HCT116 (cell line): ENCODE results near the gene PLPP6. TPM values are rescaled to one million over a fixed set of nuclear protein-coding genes. Genes with fewer than 3 reads are reported as not detected.

Experiments
- ATAC-seq: fragments of 200-7000 bp; cut with Tn5 transposase; 2 replicates; pipeline ENCODE4 v1.9.1; 2020; ENCODE audit warnings: mild to moderate bottlenecking, moderate library complexity
- BruUV-seq: library from RNA; stranded (reverse); fragments of 400-500 nt; replicated peaks from 2 replicates; lab custom pipeline; 2021; lab: Mats Ljungman, UMichigan
- CTCF ChIA-PET: fragments of 300-600 bp; sonication (Branson Sonifier 250); formaldehyde crosslinking; loops from one replicate; lab custom pipeline; 2021; ENCODE audit warnings: antibody characterized with exemption; lab: Charles Lee
- POLR2A ChIA-PET: fragments of 300-600, 350-600 bp; sonication (Branson Sonifier 250); formaldehyde crosslinking; loops from one replicate; lab custom pipeline; 2021; ENCODE audit warnings: antibody characterized with exemption; lab: Charles Lee
- RAD21 ChIA-PET, 2 experiments: fragments of 300-600 bp; sonication (Branson Sonifier 250); formaldehyde crosslinking; loops; one replicate each; lab custom pipeline; 2023; ENCODE audit warnings: low total read pairs in 2 of 2; ENCODE audit not compliant: uncharacterized antibody in 2 of 2, unreplicated experiment in 2 of 2, low non-redundant PET in 1 of 2; lab: Charles Lee
- DNase-seq: peaks from one replicate; pipeline ENCODE4 v3.0.0-alpha.2; 2010; ENCODE audit warnings: low read depth, low spot score
- H2AFZ ChIP-seq: fragments of 200-600 bp; shearing (Covaris generic), sonication (generic); 2 replicates; pipeline ENCODE4 v1.6.1; 2017; ENCODE audit warnings: low read depth, mixed run types, mixed read lengths, antibody characterized with exemption, low read length; ENCODE audit not compliant: poor library complexity, severe bottlenecking
- H3K27ac ChIP-seq: 2 replicates; pipeline ENCODE4 v1.5.1; 2012; ENCODE audit warnings: low read depth, low read length
- H3K27me3 ChIP-seq: fragments of 200-600 bp; sonication (generic); 2 replicates; pipeline ENCODE4 v1.6.1; 2016; ENCODE audit warnings: mixed run types, low read length, mixed read lengths; ENCODE audit not compliant: insufficient read depth
- H3K36me3 ChIP-seq, 2 experiments: fragments of 200-500 bp in 1 of 2; fragments of 200-600 bp in 1 of 2; sonication (Bioruptor generic) in 1 of 2; sonication (generic) in 1 of 2; 2 replicates each; pipeline versions ENCODE4 v1.5.1 to v1.6.1; 2014 to 2016; ENCODE audit warnings: low read length in 2 of 2, inconsistent platforms in 1 of 2, mixed read lengths in 1 of 2, mixed run types in 1 of 2; ENCODE audit not compliant: insufficient read depth in 2 of 2, control insufficient read depth in 1 of 2
- H3K4me1 ChIP-seq, 2 experiments: fragments of 200-600 bp in 1 of 2; sonication (generic) in 1 of 2; 2 replicates each; pipeline versions ENCODE4 v1.5.1 to v1.6.1; 2012 to 2017; ENCODE audit warnings: low read length in 2 of 2, inconsistent platforms in 1 of 2, mild to moderate bottlenecking in 1 of 2, mixed read lengths in 1 of 2, mixed run types in 1 of 2, moderate library complexity in 1 of 2; ENCODE audit not compliant: insufficient read depth in 2 of 2, control insufficient read depth in 1 of 2
- H3K4me2 ChIP-seq: fragments of 200-600 bp; sonication (generic); 2 replicates; pipeline ENCODE4 v1.6.1; 2017; ENCODE audit warnings: mixed run types, low read length, mixed read lengths
- H3K4me3 ChIP-seq, 2 experiments: fragments of 200-600 bp in 1 of 2; sonication (generic) in 1 of 2; replicated peaks in 1 of 2; 2 replicates each; pipeline ENCODE4 v1.5.1; 2011 to 2016; ENCODE audit warnings: low read length in 2 of 2, control low read depth in 1 of 2, low read depth in 1 of 2, mild to moderate bottlenecking in 1 of 2, mixed read lengths in 1 of 2, mixed run types in 1 of 2
- H3K79me2 ChIP-seq: fragments of 200-600 bp; sonication (generic); 2 replicates; pipeline ENCODE4 v1.6.1; 2017; ENCODE audit warnings: mild to moderate bottlenecking, mixed run types, low read length, moderate library complexity, mixed read lengths; ENCODE audit not compliant: insufficient read depth
- H3K9ac ChIP-seq: fragments of 200-600 bp; sonication (generic); 2 replicates; pipeline ENCODE4 v1.6.1; 2016; ENCODE audit warnings: low read length, mixed read lengths
- H3K9me2 ChIP-seq: fragments of 200-600 bp; sonication (generic), shearing (Covaris generic); 2 replicates; pipeline ENCODE4 v1.6.1; 2017; ENCODE audit warnings: mixed run types, mild to moderate bottlenecking, moderate library complexity; ENCODE audit not compliant: insufficient read depth
- H3K9me3 ChIP-seq, 2 experiments: fragments of 200-500 bp in 1 of 2; fragments of 200-600 bp in 1 of 2; sonication (Bioruptor generic) in 1 of 2; sonication (generic) in 1 of 2; 2 replicates each; pipeline ENCODE4 v1.6.1; 2014 to 2017; ENCODE audit warnings: low read length in 2 of 2, mixed read lengths in 2 of 2, inconsistent platforms in 1 of 2, low read depth in 1 of 2, mild to moderate bottlenecking in 1 of 2, mixed run types in 1 of 2, moderate library complexity in 1 of 2; ENCODE audit not compliant: control insufficient read depth in 1 of 2, insufficient read depth in 1 of 2
- H4K20me1 ChIP-seq: fragments of 200-600 bp; sonication (generic), shearing (Covaris generic); 2 replicates; pipeline ENCODE4 v1.6.1; 2017; ENCODE audit warnings: mixed run types, mild to moderate bottlenecking, moderate library complexity; ENCODE audit not compliant: insufficient read depth
- CBX3 ChIP-seq: IDR thresholded peaks from 2 replicates; pipeline ENCODE4 v1.6.1; 2012; ENCODE audit warnings: low read depth
- EGR1 ChIP-seq: IDR thresholded peaks from 2 replicates; pipeline ENCODE4 v1.6.1; 2012; ENCODE audit warnings: low read depth
- FOSL1 ChIP-seq: IDR thresholded peaks from 2 replicates; pipeline ENCODE4 v1.6.1; 2012; ENCODE audit warnings: low read depth
- JUND ChIP-seq: IDR thresholded peaks from 2 replicates; pipeline ENCODE4 v1.6.1; 2012
- MAX ChIP-seq: IDR thresholded peaks from 2 replicates; pipeline ENCODE4 v1.6.1; 2012
- POLR2AphosphoS5 ChIP-seq: IDR thresholded peaks from 2 replicates; pipeline ENCODE4 v1.6.1; 2011; ENCODE audit warnings: mild to moderate bottlenecking, low read depth, low read length, moderate library complexity
- RAD21 ChIP-seq: IDR thresholded peaks from 2 replicates; pipeline ENCODE4 v1.6.1; 2012; ENCODE audit warnings: low read depth, mild to moderate bottlenecking
- SRF ChIP-seq: IDR thresholded peaks from 2 replicates; pipeline ENCODE4 v1.6.1; 2012; ENCODE audit warnings: low read depth
- TCF7L2 ChIP-seq: IDR thresholded peaks from 2 replicates; pipeline ENCODE4 v1.7.0; 2011; ENCODE audit warnings: borderline replicate concordance, inconsistent platforms; ENCODE audit not compliant: insufficient read depth, insufficient read length; ENCODE audit errors: extremely low read depth
- ZNF274 ChIP-seq: fragments of 200-500 bp; sonication (Bioruptor generic); IDR thresholded peaks from 2 replicates; pipeline ENCODE4 v1.6.1; 2014; ENCODE audit warnings: mild to moderate bottlenecking, low read depth, low read length, inconsistent platforms
- intact Hi-C: fragments of 100-400 bp; cut with micrococcal nuclease; formaldehyde crosslinking; loops from 2 replicates; pipeline ENCODE4 v1.10.0; 2022
- total RNA-seq: library from RNA; stranded (reverse); gene quantifications from one replicate; pipeline ENCODE4 v1.2.1, GENCODE V29; 2021; ENCODE audit not compliant: unreplicated experiment
- TF ChIP-seq, protein P1 (sequence below): IDR thresholded peaks from 2 replicates; pipeline ENCODE4 v1.6.1; 2012; ENCODE audit warnings: low read depth
- TF ChIP-seq, protein P2 (sequence below): IDR thresholded peaks from 2 replicates; pipeline ENCODE4 v1.6.1; 2011; ENCODE audit warnings: mild to moderate bottlenecking, low read length, moderate library complexity; ENCODE audit not compliant: insufficient replicate concordance; ENCODE audit errors: extremely low read depth

Gene PLPP6
- total RNA-seq, 1 experiment from 2014 or later, result 5.0 TPM

DNA sequence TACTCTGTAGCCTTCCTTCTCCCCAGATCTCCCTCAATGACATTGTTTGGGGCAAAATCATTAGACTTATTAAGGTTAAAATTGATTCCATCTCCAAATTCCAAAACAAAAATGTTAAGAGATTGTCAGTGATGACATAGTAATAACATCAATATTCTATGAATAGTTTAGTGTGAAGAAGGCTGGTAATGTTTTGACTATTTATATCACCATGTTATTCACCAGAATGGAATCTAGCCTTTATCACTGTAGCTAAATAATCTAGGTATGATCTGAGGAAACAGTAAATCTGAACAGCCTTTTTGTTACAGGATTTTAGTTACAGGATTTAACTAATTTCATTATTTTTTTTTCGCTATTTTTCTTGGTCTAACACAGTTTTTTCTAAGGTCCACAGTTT lies 929 bp upstream of the PLPP6 start:
- no peak overlapping the region for H3K27ac ChIP-seq
- H3K79me2 ChIP-seq, result no peaks in the 10 kb centered on the region; the same call in 1 of the 2 replicates
- no peak overlapping the region for H3K9ac ChIP-seq
- peak overlapping the region in 1 of 2 experiments; percentile 77; a peak in 1 of 4 replicates for H3K4me3 ChIP-seq
- CTCF ChIA-PET, result interaction anchor here (1.7 kb wide), 1 partner anchor 940 kb away, joined by 3 read pairs; no protein-coding TSS in a partner anchor
- H3K36me3 ChIP-seq, result no peaks in the 10 kb centered on the region
- BruUV-seq, result no TSS peak
- intact Hi-C loops, result loop anchor here (10.0 kb wide), 2 partner anchors 324 to 934 kb away; partner anchors contain the start of gene JAK2
- peak overlapping the region; percentile 92 for H3K4me2 ChIP-seq
- no peaks in the 10 kb centered on the region for H3K27me3 ChIP-seq
- H3K9me2 ChIP-seq, result no peaks in the 10 kb centered on the region
- H3K4me1 ChIP-seq, result peaks cover 14 to 28% of the 10 kb centered on the region in 2 experiments
- no peak for DNase-seq
- no peak for TF ChIP-seq JUND
- no peak for TF ChIP-seq ZNF274
- no peak for TF ChIP-seq MAX
- H3K9me3 ChIP-seq, result no peaks in the 10 kb centered on the region
- RAD21 ChIA-PET, result no interaction called here
- no peaks in the 10 kb centered on the region for H4K20me1 ChIP-seq
- no peak for ATAC-seq
- POLR2A ChIA-PET, result no interaction called here
- H2AFZ ChIP-seq, result peak overlapping the region; percentile 85

- H4K20me1 ChIP-seq, result no peaks in the 10 kb centered on the region
- H3K9me3 ChIP-seq, result no peaks in the 10 kb centered on the region
- H3K4me2 ChIP-seq, result peak overlapping the region; percentile 92
- TF ChIP-seq POLR2AphosphoS5 (no peak), TCF7L2 (no peak), ZNF274 (no peak), CBX3 (no peak), EGR1 (no peak), SRF (no peak), RAD21 (no peak), FOSL1 (no peak)
- TF ChIP-seq, protein P1, sequence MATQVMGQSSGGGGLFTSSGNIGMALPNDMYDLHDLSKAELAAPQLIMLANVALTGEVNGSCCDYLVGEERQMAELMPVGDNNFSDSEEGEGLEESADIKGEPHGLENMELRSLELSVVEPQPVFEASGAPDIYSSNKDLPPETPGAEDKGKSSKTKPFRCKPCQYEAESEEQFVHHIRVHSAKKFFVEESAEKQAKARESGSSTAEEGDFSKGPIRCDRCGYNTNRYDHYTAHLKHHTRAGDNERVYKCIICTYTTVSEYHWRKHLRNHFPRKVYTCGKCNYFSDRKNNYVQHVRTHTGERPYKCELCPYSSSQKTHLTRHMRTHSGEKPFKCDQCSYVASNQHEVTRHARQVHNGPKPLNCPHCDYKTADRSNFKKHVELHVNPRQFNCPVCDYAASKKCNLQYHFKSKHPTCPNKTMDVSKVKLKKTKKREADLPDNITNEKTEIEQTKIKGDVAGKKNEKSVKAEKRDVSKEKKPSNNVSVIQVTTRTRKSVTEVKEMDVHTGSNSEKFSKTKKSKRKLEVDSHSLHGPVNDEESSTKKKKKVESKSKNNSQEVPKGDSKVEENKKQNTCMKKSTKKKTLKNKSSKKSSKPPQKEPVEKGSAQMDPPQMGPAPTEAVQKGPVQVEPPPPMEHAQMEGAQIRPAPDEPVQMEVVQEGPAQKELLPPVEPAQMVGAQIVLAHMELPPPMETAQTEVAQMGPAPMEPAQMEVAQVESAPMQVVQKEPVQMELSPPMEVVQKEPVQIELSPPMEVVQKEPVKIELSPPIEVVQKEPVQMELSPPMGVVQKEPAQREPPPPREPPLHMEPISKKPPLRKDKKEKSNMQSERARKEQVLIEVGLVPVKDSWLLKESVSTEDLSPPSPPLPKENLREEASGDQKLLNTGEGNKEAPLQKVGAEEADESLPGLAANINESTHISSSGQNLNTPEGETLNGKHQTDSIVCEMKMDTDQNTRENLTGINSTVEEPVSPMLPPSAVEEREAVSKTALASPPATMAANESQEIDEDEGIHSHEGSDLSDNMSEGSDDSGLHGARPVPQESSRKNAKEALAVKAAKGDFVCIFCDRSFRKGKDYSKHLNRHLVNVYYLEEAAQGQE, result no peak
- TF ChIP-seq, protein P2, sequence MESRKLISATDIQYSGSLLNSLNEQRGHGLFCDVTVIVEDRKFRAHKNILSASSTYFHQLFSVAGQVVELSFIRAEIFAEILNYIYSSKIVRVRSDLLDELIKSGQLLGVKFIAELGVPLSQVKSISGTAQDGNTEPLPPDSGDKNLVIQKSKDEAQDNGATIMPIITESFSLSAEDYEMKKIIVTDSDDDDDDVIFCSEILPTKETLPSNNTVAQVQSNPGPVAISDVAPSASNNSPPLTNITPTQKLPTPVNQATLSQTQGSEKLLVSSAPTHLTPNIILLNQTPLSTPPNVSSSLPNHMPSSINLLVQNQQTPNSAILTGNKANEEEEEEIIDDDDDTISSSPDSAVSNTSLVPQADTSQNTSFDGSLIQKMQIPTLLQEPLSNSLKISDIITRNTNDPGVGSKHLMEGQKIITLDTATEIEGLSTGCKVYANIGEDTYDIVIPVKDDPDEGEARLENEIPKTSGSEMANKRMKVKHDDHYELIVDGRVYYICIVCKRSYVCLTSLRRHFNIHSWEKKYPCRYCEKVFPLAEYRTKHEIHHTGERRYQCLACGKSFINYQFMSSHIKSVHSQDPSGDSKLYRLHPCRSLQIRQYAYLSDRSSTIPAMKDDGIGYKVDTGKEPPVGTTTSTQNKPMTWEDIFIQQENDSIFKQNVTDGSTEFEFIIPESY, result no peak
- no TSS peak for BruUV-seq
- no peaks in the 10 kb centered on the region for H3K9me2 ChIP-seq
- ChIA-PET CTCF (interaction anchor here (1.3 to 1.7 kb wide), 2 partner anchors 21 to 939 kb away, joined by 3 read pairs; no protein-coding TSS in a partner anchor), POLR2A (no interaction called here), RAD21 (no interaction called here)
- H3K27ac ChIP-seq, result no peak overlapping the region
- intact Hi-C loops, result loop anchor here (10.0 kb wide), 2 partner anchors 323 to 933 kb away; partner anchors contain the start of gene JAK2
- peaks cover 14 to 28% of the 10 kb centered on the region in 2 experiments for H3K4me1 ChIP-seq
- DNase-seq (no peak), ATAC-seq (peak; percentile 25)
- H2AFZ ChIP-seq, result peak overlapping the region; percentile 85
- peak overlapping the region; percentile 82 for H3K9ac ChIP-seq
- H3K4me3 ChIP-seq, result peak overlapping the region; percentile 75 to 77
- H3K27me3 ChIP-seq, result no peaks in the 10 kb centered on the region
- H3K79me2 ChIP-seq, result no peaks in the 10 kb centered on the region; the same call in 1 of the 2 replicates
- no peaks in the 10 kb centered on the region for H3K36me3 ChIP-seq
Observed at GRCh38 chr9:4661611-4662010, 483 bp upstream of the PLPP6 start.
